GM12801 (cell line): ENCODE data around the gene RELA.

Experiments
- CTCF ChIP-seq: IDR thresholded peaks from one replicate; pipeline ENCODE4 v1.5.1; 2011; ENCODE audit warnings: control low read depth; ENCODE audit not compliant: insufficient read length; ENCODE audit errors: extremely low read depth

RELA gene

GRCh38 chr11:65646288-65646957 lies 16.3 kb downstream of the RELA start:
- no peak for TF ChIP-seq CTCF

GRCh38 chr11:65645710-65646109 lies 17.0 kb downstream of the RELA start:
- no peak for TF ChIP-seq CTCF

- TF ChIP-seq CTCF = no peak
Observed at GRCh38 chr11:65644837-65645236, 17.9 kb downstream of the RELA start.

- no peak for TF ChIP-seq CTCF
Observed at GRCh38 chr11:65643971-65644370, 18.7 kb downstream of the RELA start.

GRCh38 chr11:65642014-65642671 lies 20.6 kb downstream of the RELA start:
- TF ChIP-seq CTCF = no peak

GRCh38 chr11:65641297-65642013 lies 21.3 kb downstream of the RELA start:
- no peak for TF ChIP-seq CTCF

GRCh38 chr11:65640483-65641296 lies 22.0 kb downstream of the RELA start:
- no peak for TF ChIP-seq CTCF
